H1 (cell line): ENCODE measurements around the gene RNF144A.

ENCODE experiments used
- CTCF ChIP-seq, 3 experiments: IDR thresholded peaks; 1 replicate in 2 of 3; 2 replicates in 1 of 3; pipeline versions ENCODE4 v1.5.1 to v1.6.1; 2011; ENCODE audit warnings: low read length in 3 of 3, mild to moderate bottlenecking in 3 of 3, inconsistent platforms in 2 of 3, low read depth in 1 of 3, moderate library complexity in 1 of 3; ENCODE audit not compliant: insufficient read depth in 1 of 3; ENCODE audit errors: control extremely low read depth in 1 of 3
- EP300 ChIP-seq, 2 experiments: IDR thresholded peaks; 1 replicate in 1 of 2; 2 replicates in 1 of 2; pipeline ENCODE4 v1.6.1; 2011 to 2012; ENCODE audit warnings: low read depth in 2 of 2, low read length in 2 of 2, mild to moderate bottlenecking in 2 of 2, borderline replicate concordance in 1 of 2, inconsistent platforms in 1 of 2, moderate library complexity in 1 of 2
- EZH2 ChIP-seq: fragments of 200-600 bp; sonication (generic); IDR thresholded peaks from 2 replicates; pipeline ENCODE4 v1.7.1; 2012; ENCODE audit warnings: low read depth, mild to moderate bottlenecking, moderate library complexity, low read length, inconsistent platforms; ENCODE audit not compliant: severe bottlenecking
- JUND ChIP-seq: IDR thresholded peaks from 2 replicates; pipeline ENCODE4 v1.6.1; 2011; ENCODE audit warnings: mild to moderate bottlenecking, improper control_type of control experiment, low read length
- MAX ChIP-seq: IDR thresholded peaks from 2 replicates; pipeline ENCODE4 v1.6.1; 2012; ENCODE audit warnings: inconsistent platforms
- POLR2AphosphoS5 ChIP-seq: IDR thresholded peaks from 2 replicates; pipeline ENCODE4 v1.6.1; 2011; ENCODE audit warnings: low read depth, low read length
- RAD21 ChIP-seq, 2 experiments: IDR thresholded peaks in 1 of 2; conservative IDR thresholded peaks in 1 of 2; 2 replicates each; pipeline ENCODE4 v1.6.1; 2011; ENCODE audit warnings: low read depth in 2 of 2, low read length in 2 of 2, improper control_type of control experiment in 1 of 2, inconsistent platforms in 1 of 2, mild to moderate bottlenecking in 1 of 2, moderate library complexity in 1 of 2
- TAF1 ChIP-seq: IDR thresholded peaks from 2 replicates; pipeline ENCODE4 v1.6.1; 2011; ENCODE audit warnings: mild to moderate bottlenecking, low read depth, low read length

- TF ChIP-seq MAX (no peak), POLR2AphosphoS5 (no peak), TAF1 (no peak), CTCF (IDR thresholded peaks at IDR 0.05; ENCODE audit: control extremely low read depth in 1 of 3, insufficient read depth in 1 of 3, low read depth in 1 of 3, low read length in 3 of 3) (no peak), JUND (no peak), EP300 (IDR thresholded peaks at IDR 0.05; ENCODE audit: borderline replicate concordance in 1 of 2, low read depth in 2 of 2, low read length in 2 of 2) (no peak), EZH2 (no peak), RAD21 (IDR thresholded peaks at IDR 0.05 in 1 of 2, conservative IDR thresholded peaks at IDR 0.05 in 1 of 2; ENCODE audit: low read depth in 2 of 2, low read length in 2 of 2) (no peak)
These were observed 31.7 kb upstream of the RNF144A start for GRCh38 chr2:6885551-6885950.
